ENCODE data around the gene FCHSD2.

DNA sequence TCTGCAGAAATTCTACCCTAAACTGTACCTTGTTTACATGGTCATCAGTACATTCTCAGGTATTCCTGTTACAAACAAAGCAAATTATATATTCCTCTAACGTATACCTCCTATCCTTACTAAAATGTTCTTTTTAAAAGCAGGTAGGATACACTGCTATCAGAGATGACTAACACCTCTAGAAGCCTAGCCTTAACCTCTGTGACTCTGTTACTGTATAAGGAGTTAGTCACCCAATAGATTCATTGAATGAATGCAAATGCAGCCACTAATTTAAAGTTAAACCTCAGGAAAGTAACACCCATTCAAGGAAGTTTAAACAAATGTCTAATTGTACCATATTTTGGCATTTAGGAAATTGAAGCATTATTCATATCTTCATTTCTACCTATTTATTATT, 82.2 kb downstream of the FCHSD2 start:
- TF ChIP-seq, protein P1, sequence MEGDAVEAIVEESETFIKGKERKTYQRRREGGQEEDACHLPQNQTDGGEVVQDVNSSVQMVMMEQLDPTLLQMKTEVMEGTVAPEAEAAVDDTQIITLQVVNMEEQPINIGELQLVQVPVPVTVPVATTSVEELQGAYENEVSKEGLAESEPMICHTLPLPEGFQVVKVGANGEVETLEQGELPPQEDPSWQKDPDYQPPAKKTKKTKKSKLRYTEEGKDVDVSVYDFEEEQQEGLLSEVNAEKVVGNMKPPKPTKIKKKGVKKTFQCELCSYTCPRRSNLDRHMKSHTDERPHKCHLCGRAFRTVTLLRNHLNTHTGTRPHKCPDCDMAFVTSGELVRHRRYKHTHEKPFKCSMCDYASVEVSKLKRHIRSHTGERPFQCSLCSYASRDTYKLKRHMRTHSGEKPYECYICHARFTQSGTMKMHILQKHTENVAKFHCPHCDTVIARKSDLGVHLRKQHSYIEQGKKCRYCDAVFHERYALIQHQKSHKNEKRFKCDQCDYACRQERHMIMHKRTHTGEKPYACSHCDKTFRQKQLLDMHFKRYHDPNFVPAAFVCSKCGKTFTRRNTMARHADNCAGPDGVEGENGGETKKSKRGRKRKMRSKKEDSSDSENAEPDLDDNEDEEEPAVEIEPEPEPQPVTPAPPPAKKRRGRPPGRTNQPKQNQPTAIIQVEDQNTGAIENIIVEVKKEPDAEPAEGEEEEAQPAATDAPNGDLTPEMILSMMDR (conservative IDR thresholded peaks at IDR 0.05; ENCODE audit: low read depth, low read length) = no peak
- TF ChIP-seq EZH2 (IDR thresholded peaks at IDR 0.05; ENCODE audit: low read length, unreplicated experiment) = no peak
